Caki2 (cell line): ENCODE measurements around the gene ZNF431. TPM values are rescaled to one million over a fixed set of nuclear protein-coding genes. Genes with fewer than 3 reads are reported as not detected.

Source experiments
- total RNA-seq: library from RNA; depleted of rRNA; stranded (reverse); fragments of >200 nt; shearing (Covaris generic); gene quantifications from 2 replicates; pipeline ENCODE4 v1.2.3, GENCODE V29; 2014; ENCODE audit warnings: low replicate concordance; rRNA removed

ZNF431 gene
- total RNA-seq, 1 experiment from 2014 or later = 4.4 TPM

Other genes starting within 250 kb of the ZNF431 start
- gene ZNF85, start 218.8 kb upstream of the ZNF431 start, total RNA-seq = 3.2 and 9.4 TPM in 2 replicates
- 1.8 and 8.4 TPM in 2 replicates for gene ZNF430, start 121.4 kb upstream of the ZNF431 start, total RNA-seq
- 13.2 and 13.5 TPM in 2 replicates for gene ZNF714, start 59.8 kb upstream of the ZNF431 start, total RNA-seq
- gene ZNF708, start 187.4 kb downstream of the ZNF431 start, total RNA-seq = 1.5 and 1.6 TPM in 2 replicates
- gene ZNF738, start 217.0 kb downstream of the ZNF431 start, total RNA-seq = 10.4 and 26.5 TPM in 2 replicates